ENCODE data around the gene DLK1. TPM values are rescaled to one million over a fixed set of nuclear protein-coding genes. Genes with fewer than 3 reads are reported as not detected.

The DLK1 gene
- total RNA-seq, 2 donors from 2014 or later, result 26.2 to 33.0 TPM

DNA sequence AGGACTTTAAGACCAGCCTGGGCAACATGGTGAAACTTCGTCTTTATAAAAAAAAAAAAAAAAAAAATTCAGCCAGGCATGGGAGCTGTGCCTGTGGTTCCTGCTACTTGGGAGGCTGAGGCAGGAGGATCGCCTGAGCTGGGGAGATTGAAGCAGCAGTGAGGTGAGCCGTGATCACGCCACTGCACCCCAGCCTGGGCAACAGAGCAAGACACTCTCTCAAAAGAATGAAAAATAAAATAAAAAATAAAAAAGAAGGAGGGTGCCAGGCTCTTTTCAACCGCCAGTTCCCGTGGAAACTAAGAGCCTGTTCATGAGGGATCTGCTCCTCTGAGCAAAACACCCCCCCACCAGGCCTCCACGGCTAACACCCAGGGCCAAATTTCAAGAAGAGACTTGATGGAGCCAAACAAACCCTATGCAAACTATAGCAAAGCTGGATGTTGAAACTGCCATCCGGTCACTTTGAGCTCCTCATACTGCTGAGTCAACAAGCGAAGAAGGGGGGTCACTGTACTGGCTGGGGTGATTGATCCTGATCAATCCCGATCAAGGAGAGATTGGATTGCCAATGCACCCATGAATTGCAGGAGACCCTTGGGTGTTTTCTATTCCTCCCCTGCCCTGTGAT is 23.4 kb downstream of the DLK1 start:
- no peak for ATAC-seq
- WGBS, 2 donors, result 88 to 91% methylated on average over 8 to 10 of the region's 10 CpGs
- intact Hi-C loops (cut with DNase I), result no loop called here
- no peak for DNase-seq
- H3K27ac ChIP-seq, result no peak overlapping the region
- no peaks in the 10 kb centered on the region for H3K4me1 ChIP-seq
- no peak for TF ChIP-seq POLR2A (IDR thresholded peaks at IDR 0.05)
- TF ChIP-seq, protein P1, sequence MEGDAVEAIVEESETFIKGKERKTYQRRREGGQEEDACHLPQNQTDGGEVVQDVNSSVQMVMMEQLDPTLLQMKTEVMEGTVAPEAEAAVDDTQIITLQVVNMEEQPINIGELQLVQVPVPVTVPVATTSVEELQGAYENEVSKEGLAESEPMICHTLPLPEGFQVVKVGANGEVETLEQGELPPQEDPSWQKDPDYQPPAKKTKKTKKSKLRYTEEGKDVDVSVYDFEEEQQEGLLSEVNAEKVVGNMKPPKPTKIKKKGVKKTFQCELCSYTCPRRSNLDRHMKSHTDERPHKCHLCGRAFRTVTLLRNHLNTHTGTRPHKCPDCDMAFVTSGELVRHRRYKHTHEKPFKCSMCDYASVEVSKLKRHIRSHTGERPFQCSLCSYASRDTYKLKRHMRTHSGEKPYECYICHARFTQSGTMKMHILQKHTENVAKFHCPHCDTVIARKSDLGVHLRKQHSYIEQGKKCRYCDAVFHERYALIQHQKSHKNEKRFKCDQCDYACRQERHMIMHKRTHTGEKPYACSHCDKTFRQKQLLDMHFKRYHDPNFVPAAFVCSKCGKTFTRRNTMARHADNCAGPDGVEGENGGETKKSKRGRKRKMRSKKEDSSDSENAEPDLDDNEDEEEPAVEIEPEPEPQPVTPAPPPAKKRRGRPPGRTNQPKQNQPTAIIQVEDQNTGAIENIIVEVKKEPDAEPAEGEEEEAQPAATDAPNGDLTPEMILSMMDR (IDR thresholded peaks at IDR 0.05), result no peak
- H3K27me3 ChIP-seq, result no peaks in the 10 kb centered on the region
- no peaks in the 10 kb centered on the region for H3K9me3 ChIP-seq
- H3K4me3 ChIP-seq, result no peak overlapping the region
- H3K36me3 ChIP-seq (replicated peaks in 1 of 2; ENCODE audit: insufficient read depth in 1 of 2, low read depth in 2 of 2), result no peaks in the 10 kb centered on the region

- TF ChIP-seq POLR2A (IDR thresholded peaks at IDR 0.05), result no peak
- TF ChIP-seq, protein P1 (IDR thresholded peaks at IDR 0.05), result no peak
- Histone ChIP-seq H3K27ac (no peak overlapping the region), H3K9me3 (no peaks in the 10 kb centered on the region), H3K4me1 (no peaks in the 10 kb centered on the region), H3K36me3 (replicated peaks in 1 of 2; ENCODE audit: insufficient read depth in 1 of 2, low read depth in 2 of 2) (no peaks in the 10 kb centered on the region), H3K4me3 (no peak overlapping the region), H3K27me3 (no peaks in the 10 kb centered on the region)
- 81 to 83% methylated on average over 14 to 17 of the region's 17 CpGs for WGBS, 2 donors
- no peak for DNase-seq
- intact Hi-C loops (cut with DNase I), result no loop called here
- ATAC-seq, result no peak
Measured at GRCh38 chr14:100750762-100751699, 24.3 kb downstream of the DLK1 start.

- Histone ChIP-seq H3K27ac (no peak overlapping the region), H3K4me1 (no peaks in the 10 kb centered on the region), H3K36me3 (replicated peaks in 1 of 2; ENCODE audit: insufficient read depth in 1 of 2, low read depth in 2 of 2) (no peaks in the 10 kb centered on the region), H3K4me3 (no peak overlapping the region), H3K27me3 (no peaks in the 10 kb centered on the region), H3K9me3 (no peaks in the 10 kb centered on the region)
- intact Hi-C loops (cut with DNase I), result no loop called here
- 47 to 65% methylated on average over 1 of the region's 1 CpG for WGBS, 2 donors
- ATAC-seq, result no peak
- DNase-seq, result no peak
- TF ChIP-seq POLR2A (IDR thresholded peaks at IDR 0.05), result no peak
- TF ChIP-seq, protein P1 (IDR thresholded peaks at IDR 0.05), result no peak
Measured at GRCh38 chr14:100754020-100754419, 27.3 kb downstream of the DLK1 start.

DNA sequence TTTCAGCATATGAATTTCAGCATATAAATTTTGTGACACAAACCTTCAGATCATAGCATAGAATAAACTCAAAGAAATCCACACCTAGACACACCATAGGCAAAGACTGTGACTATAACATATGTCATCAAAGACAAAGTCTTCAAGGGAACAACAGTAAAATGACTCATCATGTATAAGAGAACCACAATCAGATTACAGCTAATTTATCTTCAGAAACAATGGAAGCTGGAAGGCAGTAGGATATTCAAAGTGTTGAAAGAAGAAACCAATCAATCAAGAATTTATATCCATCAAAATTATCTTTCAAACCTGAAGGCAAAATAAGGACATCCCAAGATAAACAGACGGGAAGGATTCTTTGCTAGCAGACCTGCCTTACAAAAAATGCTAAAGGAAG is 29.0 kb downstream of the DLK1 start:
- no peaks in the 10 kb centered on the region for H3K36me3 ChIP-seq (replicated peaks in 1 of 2; ENCODE audit: insufficient read depth in 1 of 2, low read depth in 2 of 2)
- no peak for ATAC-seq

More for the DNA sequence above, 29.0 kb downstream of the DLK1 start:
- WGBS, 2 donors, result 69 to 96% methylated on average over 1 of the region's 1 CpG
- no peaks in the 10 kb centered on the region for H3K4me1 ChIP-seq
- DNase-seq, result no peak
- no peak overlapping the region for H3K4me3 ChIP-seq
- intact Hi-C loops (cut with DNase I), result no loop called here
- no peak overlapping the region for H3K27ac ChIP-seq
- H3K27me3 ChIP-seq, result no peaks in the 10 kb centered on the region
- no peak for TF ChIP-seq POLR2A (IDR thresholded peaks at IDR 0.05)
- TF ChIP-seq, protein P1 (IDR thresholded peaks at IDR 0.05), result no peak
- no peaks in the 10 kb centered on the region for H3K9me3 ChIP-seq

Measured in body of pancreas (tissue), 4 donors.